HEK293 (cell line): Measurements from ENCODE around the gene PALD1.

Experiments used
- CTCF ChIA-PET: fragments of 350-600 bp; formaldehyde crosslinking; extraction: SDS; loops from one replicate; lab custom pipeline; 2021; ENCODE audit warnings: antibody characterized with exemption; lab: Yijun Ruan, JAX
- POLR2A ChIA-PET: fragments of 300-600 bp; formaldehyde crosslinking; extraction: SDS; loops from one replicate; lab custom pipeline; 2020; ENCODE audit warnings: antibody characterized with exemption, inconsistent platforms; lab: Yijun Ruan, JAX
- H3K27ac ChIP-seq: fragments of 200-500 bp; sonication (Bioruptor generic); 2 replicates; pipeline ENCODE4 v1.5.1; 2014; ENCODE audit warnings: low read depth, low read length, control low read depth, inconsistent platforms; ENCODE audit errors: extremely low read depth
- H3K36me3 ChIP-seq, 2 experiments: fragments of 200-500 bp in 1 of 2; sonication (Bioruptor generic) in 1 of 2; 1 replicate in 1 of 2; 2 replicates in 1 of 2; pipeline ENCODE4 v1.5.1; 2014 to 2017; ENCODE audit warnings: inconsistent platforms in 2 of 2, low read length in 2 of 2; ENCODE audit not compliant: control insufficient read depth in 2 of 2, insufficient read depth in 1 of 2
- H3K4me1 ChIP-seq: fragments of 200-500 bp; sonication (Bioruptor generic); 2 replicates; pipeline ENCODE4 v1.5.1; 2014; ENCODE audit warnings: mild to moderate bottlenecking, low read length, inconsistent platforms; ENCODE audit not compliant: control insufficient read depth, insufficient read depth
- H3K4me3 ChIP-seq: 2 replicates; pipeline ENCODE4 v1.5.1; 2011; ENCODE audit warnings: low read depth, mild to moderate bottlenecking, control low read depth, low read length, moderate library complexity
- H3K9me3 ChIP-seq: fragments of 200-500 bp; sonication (Bioruptor generic); 2 replicates; pipeline ENCODE4 v1.5.1; 2014; ENCODE audit warnings: low read depth, low read length, inconsistent platforms; ENCODE audit not compliant: control insufficient read depth, insufficient read depth
- BCL6B ChIP-seq: fragments of 450-650 bp; formaldehyde crosslinking; IDR thresholded peaks from 2 replicates; pipeline ENCODE4 v1.5.1; 2017; ENCODE audit warnings: missing biosample characterization, missing genetic modification characterization
- EGR2 ChIP-seq: fragments of 450-650 bp; formaldehyde crosslinking; IDR thresholded peaks from 2 replicates; pipeline ENCODE4 v1.5.1; 2016; ENCODE audit warnings: low read depth, missing biosample characterization, missing genetic modification characterization
- HIC1 ChIP-seq: fragments of 450-650 bp; formaldehyde crosslinking; IDR thresholded peaks from 2 replicates; pipeline ENCODE4 v1.5.1; 2016; ENCODE audit warnings: missing biosample characterization, missing genetic modification characterization
- OVOL3 ChIP-seq: fragments of 450-650 bp; formaldehyde crosslinking; IDR thresholded peaks from 2 replicates; pipeline ENCODE4 v1.5.1; 2016; ENCODE audit warnings: missing biosample characterization, missing genetic modification characterization
- RBAK ChIP-seq: fragments of 450-650 bp; formaldehyde crosslinking; IDR thresholded peaks from 2 replicates; pipeline ENCODE4 v1.5.1; 2016; ENCODE audit warnings: missing biosample characterization, missing genetic modification characterization
- ZFHX2 ChIP-seq: fragments of 450-650 bp; formaldehyde crosslinking; conservative IDR thresholded peaks from 2 replicates; pipeline ENCODE4 v1.5.1; 2016; ENCODE audit warnings: missing biosample characterization, missing genetic modification characterization
- ZNF132 ChIP-seq: fragments of 450-650 bp; formaldehyde crosslinking; IDR thresholded peaks from 2 replicates; pipeline ENCODE4 v1.5.1; 2017; ENCODE audit warnings: missing biosample characterization, missing genetic modification characterization, borderline replicate concordance
- ZNF274 ChIP-seq, 2 experiments: fragments of 200-500 bp in 1 of 2; fragments of 450-650 bp in 1 of 2; sonication (Bioruptor generic) in 1 of 2; formaldehyde crosslinking in 1 of 2; IDR thresholded peaks; 2 replicates each; pipeline versions ENCODE4 v1.5.1 to v1.6.1; 2014 to 2016; ENCODE audit warnings: borderline replicate concordance in 1 of 2, inconsistent platforms in 1 of 2, low read length in 1 of 2, missing biosample characterization in 1 of 2, missing genetic modification characterization in 1 of 2
- ZNF394 ChIP-seq: fragments of 450-650 bp; formaldehyde crosslinking; IDR thresholded peaks from 2 replicates; pipeline ENCODE4 v1.5.1; 2016; ENCODE audit warnings: missing biosample characterization, missing genetic modification characterization, mild to moderate bottlenecking, moderate library complexity, borderline replicate concordance
- ZNF521 ChIP-seq: fragments of 450-650 bp; formaldehyde crosslinking; IDR thresholded peaks from 2 replicates; pipeline ENCODE4 v1.5.1; 2017; ENCODE audit warnings: missing biosample characterization, mild to moderate bottlenecking, missing genetic modification characterization
- ZNF549 ChIP-seq: fragments of 450-650 bp; IDR thresholded peaks from 2 replicates; pipeline ENCODE4 v1.5.1; 2018; ENCODE audit warnings: missing biosample characterization, missing genetic modification characterization, mild to moderate bottlenecking, inconsistent platforms, moderate library complexity
- ZNF664 ChIP-seq: fragments of 450-650 bp; formaldehyde crosslinking; IDR thresholded peaks from 2 replicates; pipeline ENCODE4 v1.5.1; 2016; ENCODE audit warnings: missing biosample characterization, missing genetic modification characterization
- ZNF692 ChIP-seq: fragments of 450-650 bp; formaldehyde crosslinking; IDR thresholded peaks from 2 replicates; pipeline ENCODE4 v1.5.1; 2016; ENCODE audit warnings: missing biosample characterization, missing genetic modification characterization
- ZNF785 ChIP-seq: fragments of 450-650 bp; formaldehyde crosslinking; IDR thresholded peaks from 2 replicates; pipeline ENCODE4 v1.5.1; 2016; ENCODE audit warnings: missing biosample characterization, missing genetic modification characterization
- ZXDB ChIP-seq: fragments of 450-650 bp; formaldehyde crosslinking; IDR thresholded peaks from 2 replicates; pipeline ENCODE4 v1.5.1; 2016; ENCODE audit warnings: missing biosample characterization, missing genetic modification characterization

PALD1 gene

GRCh38 chr10:70441161-70441894 lies 37.2 kb upstream of the PALD1 start, which contains the start of gene NODAL:
Gene NODAL (minus strand): TSS chr10:70441681. CDS start chr10:70441667, 14 bp downstream.
- TF ChIP-seq HIC1 (tag by site-specific recombination) = no peak
- 0 out of 2 replicates have a peak, but pooled peaks have one; percentile 22 for TF ChIP-seq ZFHX2 (tag by site-specific recombination)
- TF ChIP-seq EGR2 (tag by site-specific recombination) = peak; percentile 42; the same call in 1 of the 2 replicates
- Histone ChIP-seq H3K27ac (no peak within 1 kb of the TSS), H3K4me1 (no peaks in the 10 kb centered on the region), H3K36me3 (no peaks in the 10 kb centered on the region), H3K4me3 (no peak within 1 kb of the TSS), H3K9me3 (no peaks in the 10 kb centered on the region)
- CTCF ChIA-PET = interaction anchor here (0.6 kb wide), 1 partner anchor 185 kb away, joined by 3 read pairs; no protein-coding TSS in a partner anchor
- POLR2A ChIA-PET = no interaction called here

- Histone ChIP-seq H3K4me3 (no peak overlapping the region), H3K4me1 (no peaks in the 10 kb centered on the region), H3K9me3 (no peaks in the 10 kb centered on the region), H3K36me3 (no peaks in the 10 kb centered on the region), H3K27ac (no peak overlapping the region)
- ChIA-PET CTCF (no interaction called here), POLR2A (interaction anchor here (1.5 kb wide), 1 partner anchor 12 kb away, joined by 4 read pairs; no protein-coding TSS in a partner anchor)
- TF ChIP-seq ZNF549 (tag by site-specific recombination) (no peak), ZNF785 (tag by site-specific recombination) (no peak), ZNF664 (tag by site-specific recombination) (no peak), ZNF132 (tag by site-specific recombination) (no peak), ZNF394 (tag by site-specific recombination) (no peak)
Measured at GRCh38 chr10:70441895-70442309, 36.7 kb upstream of the PALD1 start.

GRCh38 chr10:70442332-70442988 lies 36.1 kb upstream of the PALD1 start:
- H3K9me3 ChIP-seq = no peaks in the 10 kb centered on the region
- ChIA-PET POLR2A (interaction anchor here (0.8 to 1.5 kb wide), 2 partner anchors 11 to 13 kb away, joined by 3 to 4 read pairs; no protein-coding TSS in a partner anchor), CTCF (no interaction called here)
- H3K4me1 ChIP-seq = no peaks in the 10 kb centered on the region
- no peak for TF ChIP-seq ZNF785 (tag by site-specific recombination)
- TF ChIP-seq ZNF664 (tag by site-specific recombination) = no peak
- TF ChIP-seq RBAK = no peak
- no peak for TF ChIP-seq ZNF521 (tag by site-specific recombination)
- no peak for TF ChIP-seq BCL6B (tag by site-specific recombination)
- TF ChIP-seq OVOL3 = no peak
- TF ChIP-seq ZNF274 (IDR thresholded peaks at IDR 0.05; ENCODE audit: low read length) = no peak
- no peak for TF ChIP-seq ZNF274 (tag by site-specific recombination; IDR thresholded peaks at IDR 0.05; ENCODE audit: borderline replicate concordance)
- no peak for TF ChIP-seq ZXDB (tag by site-specific recombination)
- TF ChIP-seq ZNF692 (tag by site-specific recombination) = no peak
- H3K4me3 ChIP-seq = no peak overlapping the region
- no peak overlapping the region for H3K27ac ChIP-seq
- no peaks in the 10 kb centered on the region for H3K36me3 ChIP-seq
